Endothelial cell of umbilical vein (primary cell): ENCODE results near the gene DGLUCY. TPM values are rescaled to one million over a fixed set of nuclear protein-coding genes. Genes with fewer than 3 reads are reported as not detected.
"Not testable (repeated sequence)": the region's sequence is repeated elsewhere in the genome, so short reads cannot be mapped to it uniquely, and the experiment has no call there.

Experiments
- BruUV-seq: library from RNA; stranded (reverse); fragments of 400-500 nt; replicated peaks from 2 replicates; lab custom pipeline; 2021; lab: Mats Ljungman, UMichigan
- CTCF ChIA-PET: fragments of 300-600, 350-600 bp; sonication (Branson Sonifier 250); formaldehyde crosslinking; loops from one replicate; lab custom pipeline; 2021; ENCODE audit warnings: antibody characterized with exemption, inconsistent platforms; lab: Charles Lee
- POLR2A ChIA-PET: fragments of 300-600, 350-600 bp; sonication (Branson Sonifier 250); formaldehyde crosslinking; loops from one replicate; lab custom pipeline; 2021; ENCODE audit warnings: antibody characterized with exemption, inconsistent platforms; lab: Charles Lee
- DNase-seq: peaks from one replicate; pipeline ENCODE4 v3.0.0-alpha.2; 2011; ENCODE audit warnings: low read depth, low spot score
- FAIRE-seq: peaks from 2 replicates; lab custom pipeline; 2011; peaks lifted over from hg19 to GRCh38; lab: Jason Lieb, UNC
- H2AFZ ChIP-seq: 2 replicates; pipeline ENCODE4 v1.6.0; 2012; ENCODE audit warnings: low read depth, low read length, control low read depth, inconsistent platforms
- H3K27ac ChIP-seq: 2 replicates; pipeline ENCODE4 v1.5.1; 2011; ENCODE audit warnings: low read depth, mild to moderate bottlenecking, control low read depth, low read length, moderate library complexity; ENCODE audit not compliant: insufficient read depth
- H3K27me3 ChIP-seq, 2 experiments: 2 replicates each; pipeline versions ENCODE4 v1.6.0 to v1.6.1; 2011; ENCODE audit warnings: low read length in 2 of 2, mixed read lengths in 1 of 2; ENCODE audit not compliant: control insufficient read depth in 2 of 2, insufficient read depth in 2 of 2
- H3K36me3 ChIP-seq, 2 experiments: 2 replicates in 1 of 2; 3 replicates in 1 of 2; pipeline ENCODE4 v1.5.1; 2011; ENCODE audit warnings: low read length in 2 of 2, mild to moderate bottlenecking in 1 of 2, moderate library complexity in 1 of 2; ENCODE audit not compliant: control insufficient read depth in 2 of 2, insufficient read depth in 2 of 2; ENCODE audit errors: extremely low read depth in 1 of 2
- H3K4me1 ChIP-seq: 3 replicates; pipeline ENCODE4 v1.5.1; 2011; ENCODE audit warnings: mild to moderate bottlenecking, low read length; ENCODE audit not compliant: control insufficient read depth, insufficient read depth; ENCODE audit errors: extremely low read depth
- H3K4me2 ChIP-seq: 2 replicates; pipeline ENCODE4 v1.6.1; 2011; ENCODE audit warnings: low read length, control low read depth, mixed read lengths; ENCODE audit not compliant: insufficient read depth
- H3K4me3 ChIP-seq, 3 experiments: fragments of 200-600 bp in 1 of 3; sonication (generic), shearing (Covaris generic) in 1 of 3; replicated peaks in 1 of 3; 2 replicates each; pipeline ENCODE4 v1.5.1; 2011 to 2016; ENCODE audit warnings: control low read depth in 3 of 3, low read length in 3 of 3, mild to moderate bottlenecking in 2 of 3, inconsistent platforms in 1 of 3, low read depth in 1 of 3, moderate library complexity in 1 of 3; ENCODE audit not compliant: insufficient read depth in 1 of 3
- H3K79me2 ChIP-seq: 2 replicates; pipeline ENCODE4 v1.6.0; 2012; ENCODE audit warnings: low read length, inconsistent platforms; ENCODE audit not compliant: control insufficient read depth, insufficient read depth
- H3K9ac ChIP-seq: replicated peaks from 2 replicates; pipeline ENCODE3; 2011; ENCODE audit warnings: low read length, control low read depth; ENCODE audit not compliant: insufficient read depth; ENCODE audit errors: extremely low read depth
- H3K9me1 ChIP-seq: replicated peaks from 3 replicates; pipeline ENCODE4 v1.6.0; 2011; ENCODE audit warnings: mild to moderate bottlenecking, low read length; ENCODE audit not compliant: control insufficient read depth, insufficient read depth; ENCODE audit errors: extremely low read depth
- H3K9me3 ChIP-seq: replicated peaks from 2 replicates; pipeline ENCODE4 v1.5.1; 2012; ENCODE audit warnings: low read length, inconsistent platforms; ENCODE audit not compliant: control insufficient read depth, insufficient read depth
- H4K20me1 ChIP-seq: replicated peaks from 2 replicates; pipeline ENCODE3; 2011; ENCODE audit warnings: mild to moderate bottlenecking, low read length; ENCODE audit not compliant: control insufficient read depth, insufficient read depth; ENCODE audit errors: extremely low read depth
- CTCF ChIP-seq, 2 donors: IDR thresholded peaks; 1 replicate in 1 of 2; 2 replicates in 1 of 2; pipeline ENCODE4 v1.5.1; 2011; ENCODE audit warnings: low read length in 2 of 2, mild to moderate bottlenecking in 2 of 2, moderate library complexity in 2 of 2, control low read depth in 1 of 2, inconsistent platforms in 1 of 2, low read depth in 1 of 2; ENCODE audit not compliant: insufficient read depth in 1 of 2; ENCODE audit errors: extremely low read depth in 1 of 2
- EZH2 ChIP-seq: IDR thresholded peaks from 2 replicates; pipeline ENCODE4 v1.6.1; 2012; ENCODE audit warnings: borderline replicate concordance, low read depth, mild to moderate bottlenecking, moderate library complexity, low read length, inconsistent platforms; ENCODE audit not compliant: severe bottlenecking
- FOS ChIP-seq: IDR thresholded peaks from 2 replicates; pipeline ENCODE4 v1.6.1; 2011; ENCODE audit warnings: mild to moderate bottlenecking, low read length, moderate library complexity, borderline replicate concordance; ENCODE audit not compliant: insufficient read depth
- GATA2 ChIP-seq: IDR thresholded peaks from 2 replicates; pipeline ENCODE4 v1.7.0; 2011; ENCODE audit warnings: low read depth, mild to moderate bottlenecking, moderate library complexity, mixed read lengths, low read length; ENCODE audit not compliant: insufficient read length, insufficient read depth
- JUN ChIP-seq: IDR thresholded peaks from 2 replicates; pipeline ENCODE4 v1.6.1; 2011; ENCODE audit warnings: borderline replicate concordance, low read depth; ENCODE audit not compliant: insufficient read length, insufficient read depth
- MAX ChIP-seq: IDR thresholded peaks from 2 replicates; pipeline ENCODE4 v1.6.1; 2011; ENCODE audit not compliant: insufficient read depth, insufficient read length
- MYC ChIP-seq: IDR thresholded peaks from one replicate; pipeline ENCODE4 v1.6.1; 2011; ENCODE audit warnings: mild to moderate bottlenecking, low read depth, low read length
- POLR2A ChIP-seq: IDR thresholded peaks from 2 replicates; pipeline ENCODE4 v1.6.1; 2012; ENCODE audit warnings: low read depth, mild to moderate bottlenecking, control low read depth, low read length
- POLR2AphosphoS5 ChIP-seq: IDR thresholded peaks from 2 replicates; pipeline ENCODE4 v1.6.1; 2012; ENCODE audit warnings: low read depth, mild to moderate bottlenecking, control low read depth, low read length, moderate library complexity; ENCODE audit not compliant: insufficient read depth
- dilution Hi-C: fragments of 300-500 bp; cut with MboI; formaldehyde crosslinking; loops from one replicate; pipeline ENCODE4 v1.15.0; 2019; ENCODE audit warnings: low sequenced_read_pairs; ENCODE audit not compliant: extremely low pct_ligation_motif_present
- intact Hi-C: fragments of 100-400 bp; cut with micrococcal nuclease; formaldehyde crosslinking; loops from one replicate; pipeline ENCODE4 v1.10.0; 2022
- polyA plus RNA-seq, 4 experiments: library from polyadenylated mRNA; depleted of rRNA in 3 of 4; stranded (reverse) in 3 of 4; unstranded in 1 of 4; fragments of >200 nt; gene quantifications; 2 replicates each; pipeline versions ENCODE4 v1.2.1 to v1.2.3, GENCODE V29; 2011 to 2012; ENCODE audit warnings: missing spikeins in 1 of 4
- total RNA-seq: library from RNA; stranded (reverse); gene quantifications from 2 replicates; pipeline ENCODE4 v1.2.3, GENCODE V29; 2021

DGLUCY gene
- total and polyA plus RNA-seq, 2 donors (not counting 3 experiments of a cell fraction or from before 2014, with no cell fraction given) = 40.9 to 65.6 TPM

GRCh38 chr14:91182753-91183152, 68.9 kb downstream of the DGLUCY start:
- H4K20me1 ChIP-seq, H3K9me1 ChIP-seq, FAIRE-seq, H3K9ac ChIP-seq, H3K27me3 ChIP-seq, H3K4me3 ChIP-seq, H3K4me1 ChIP-seq, H3K79me2 ChIP-seq, H3K9me3 ChIP-seq, dilution Hi-C loops, DNase-seq, H3K27ac ChIP-seq, H2AFZ ChIP-seq, intact Hi-C loops, H3K4me2 ChIP-seq, BruUV-seq, CTCF ChIA-PET, POLR2A ChIA-PET: not testable (repeated sequence)
- H3K36me3 ChIP-seq = peaks cover 0 to 17% of the 10 kb centered on the region in 2 experiments

- Histone ChIP-seq H3K9ac (no peak overlapping the region), H3K79me2 (no peaks in the 10 kb centered on the region), H4K20me1 (no peaks in the 10 kb centered on the region), H3K9me3 (no peaks in the 10 kb centered on the region), H3K27me3 (no peaks in the 10 kb centered on the region), H3K27ac (no peak overlapping the region), H3K4me3 (no peak overlapping the region), H3K4me1 (no peaks in the 10 kb centered on the region), H3K36me3 (peaks cover 0 to 31% of the 10 kb centered on the region in 2 experiments), H3K9me1 (no peaks in the 10 kb centered on the region), H3K4me2 (no peak overlapping the region), H2AFZ (no peak overlapping the region)
- FAIRE-seq (no peak), DNase-seq (no peak)
- CTCF ChIA-PET = interaction anchor here (0.7 to 1.9 kb wide), 8 partner anchors 10 to 778 kb away, joined by 3 to 7 read pairs (median 3); no protein-coding TSS in a partner anchor
- dilution Hi-C loops = no loop called here
- no TSS peak for BruUV-seq
- TF ChIP-seq CTCF (IDR thresholded peaks at IDR 0.05; ENCODE audit: extremely low read depth in 1 of 2, insufficient read depth in 1 of 2, low read depth in 1 of 2, low read length in 2 of 2) (no peak), POLR2AphosphoS5 (no peak), POLR2A (no peak), MYC (no peak), GATA2 (no peak), EZH2 (no peak), MAX (no peak), FOS (no peak), JUN (no peak)
- intact Hi-C loops = no loop called here
- POLR2A ChIA-PET = no interaction called here
Observed at GRCh38 chr14:91184559-91184958, 70.7 kb downstream of the DGLUCY start.
